Choroid plexus epithelial cell (primary cell): ENCODE data around the gene HS6ST3.

ENCODE experiments used
- DNase-seq: peaks from one replicate; pipeline ENCODE4 v3.0.0-alpha.2; 2010; ENCODE audit warnings: low read depth
- H3K4me3 ChIP-seq: 2 replicates; pipeline ENCODE4 v1.5.1; 2011; ENCODE audit warnings: low read depth, mild to moderate bottlenecking, control low read depth, low read length, moderate library complexity
- TF ChIP-seq, protein P1 (sequence below): conservative IDR thresholded peaks from 2 replicates; pipeline ENCODE4 v1.5.1; 2011; ENCODE audit warnings: low read depth, mild to moderate bottlenecking, control low read depth, inconsistent platforms, low read length, moderate library complexity

Gene HS6ST3

DNA sequence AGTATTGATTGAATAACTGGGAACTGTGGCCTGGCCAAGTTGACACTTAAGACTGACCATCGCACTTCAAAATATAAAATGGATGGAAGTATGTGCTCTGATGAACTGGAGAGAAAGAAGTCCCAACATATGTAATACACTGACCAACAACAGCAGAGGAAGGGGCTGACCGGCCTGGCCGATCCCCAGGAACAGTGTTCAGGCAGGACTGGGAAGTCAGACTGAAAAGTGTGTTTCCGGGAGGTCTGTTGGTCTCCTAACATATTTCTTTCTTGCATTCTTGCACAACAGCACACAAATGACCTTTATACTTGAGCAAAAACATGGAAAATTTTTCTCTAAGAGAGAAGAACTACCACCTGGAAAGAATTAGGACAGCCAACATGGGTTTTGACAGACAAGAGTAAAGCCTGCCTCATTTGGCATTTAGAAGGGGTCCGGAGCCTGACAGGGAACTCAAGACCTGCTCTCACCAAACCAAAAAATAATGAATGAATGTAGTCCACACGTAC, 606.5 kb downstream of the HS6ST3 start:
- TF ChIP-seq, protein P1, sequence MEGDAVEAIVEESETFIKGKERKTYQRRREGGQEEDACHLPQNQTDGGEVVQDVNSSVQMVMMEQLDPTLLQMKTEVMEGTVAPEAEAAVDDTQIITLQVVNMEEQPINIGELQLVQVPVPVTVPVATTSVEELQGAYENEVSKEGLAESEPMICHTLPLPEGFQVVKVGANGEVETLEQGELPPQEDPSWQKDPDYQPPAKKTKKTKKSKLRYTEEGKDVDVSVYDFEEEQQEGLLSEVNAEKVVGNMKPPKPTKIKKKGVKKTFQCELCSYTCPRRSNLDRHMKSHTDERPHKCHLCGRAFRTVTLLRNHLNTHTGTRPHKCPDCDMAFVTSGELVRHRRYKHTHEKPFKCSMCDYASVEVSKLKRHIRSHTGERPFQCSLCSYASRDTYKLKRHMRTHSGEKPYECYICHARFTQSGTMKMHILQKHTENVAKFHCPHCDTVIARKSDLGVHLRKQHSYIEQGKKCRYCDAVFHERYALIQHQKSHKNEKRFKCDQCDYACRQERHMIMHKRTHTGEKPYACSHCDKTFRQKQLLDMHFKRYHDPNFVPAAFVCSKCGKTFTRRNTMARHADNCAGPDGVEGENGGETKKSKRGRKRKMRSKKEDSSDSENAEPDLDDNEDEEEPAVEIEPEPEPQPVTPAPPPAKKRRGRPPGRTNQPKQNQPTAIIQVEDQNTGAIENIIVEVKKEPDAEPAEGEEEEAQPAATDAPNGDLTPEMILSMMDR = no peak
- H3K4me3 ChIP-seq = no peak overlapping the region
- peak; percentile 25 for DNase-seq

- DNase-seq = no peak
- TF ChIP-seq, protein P1 = no peak
- H3K4me3 ChIP-seq = no peak overlapping the region
Observed at GRCh38 chr13:96700657-96701056, 610.8 kb downstream of the HS6ST3 start.

DNA sequence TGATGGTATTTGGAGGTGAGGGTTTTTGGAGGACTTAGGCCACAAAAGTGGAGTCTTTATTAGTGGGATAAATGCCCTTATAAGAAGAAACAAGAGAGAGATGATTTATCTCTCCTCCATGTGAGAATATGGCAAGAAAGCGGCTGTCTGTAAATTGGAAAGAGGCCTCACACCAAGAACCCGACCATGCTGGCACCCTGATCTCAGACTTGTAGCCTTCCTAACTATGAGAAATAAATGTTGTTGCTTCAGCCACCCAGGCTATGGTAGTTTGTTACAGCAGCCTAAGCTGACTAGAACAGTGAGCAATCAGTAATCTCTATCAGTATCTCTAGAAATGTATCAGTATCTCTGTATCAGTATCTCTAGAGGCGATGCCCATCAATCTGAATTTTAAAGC, 617.2 kb downstream of the HS6ST3 start:
- DNase-seq = no peak
- H3K4me3 ChIP-seq = no peak overlapping the region
- TF ChIP-seq, protein P1 = no peak

- no peak overlapping the region for H3K4me3 ChIP-seq
- TF ChIP-seq, protein P1 = no peak
- DNase-seq = peak; percentile 31
Observed at GRCh38 chr13:96710166-96710862, 620.4 kb downstream of the HS6ST3 start.

- no peak for DNase-seq
- no peak overlapping the region for H3K4me3 ChIP-seq
Observed at GRCh38 chr13:96720446-96720845, 630.5 kb downstream of the HS6ST3 start.

GRCh38 chr13:96726651-96727050, 636.7 kb downstream of the HS6ST3 start:
- TF ChIP-seq, protein P1 = no peak
- no peak for DNase-seq
- H3K4me3 ChIP-seq = no peak overlapping the region

More at GRCh38 chr13:96720446-96720845, 630.5 kb downstream of the HS6ST3 start:
- TF ChIP-seq, protein P1 = no peak

- no peak for DNase-seq
- TF ChIP-seq, protein P1 = no peak
- no peak overlapping the region for H3K4me3 ChIP-seq
Observed at GRCh38 chr13:96728463-96728862, 638.6 kb downstream of the HS6ST3 start.
